ENCODE results near the gene KLHDC9. TPM values are rescaled to one million over a fixed set of nuclear protein-coding genes. Genes with fewer than 3 reads are reported as not detected.

The KLHDC9 gene
- total and polyA plus RNA-seq, 2 donors (not counting 1 experiment from before 2014, with no cell fraction given): 1.6 to 2.7 TPM

DNA sequence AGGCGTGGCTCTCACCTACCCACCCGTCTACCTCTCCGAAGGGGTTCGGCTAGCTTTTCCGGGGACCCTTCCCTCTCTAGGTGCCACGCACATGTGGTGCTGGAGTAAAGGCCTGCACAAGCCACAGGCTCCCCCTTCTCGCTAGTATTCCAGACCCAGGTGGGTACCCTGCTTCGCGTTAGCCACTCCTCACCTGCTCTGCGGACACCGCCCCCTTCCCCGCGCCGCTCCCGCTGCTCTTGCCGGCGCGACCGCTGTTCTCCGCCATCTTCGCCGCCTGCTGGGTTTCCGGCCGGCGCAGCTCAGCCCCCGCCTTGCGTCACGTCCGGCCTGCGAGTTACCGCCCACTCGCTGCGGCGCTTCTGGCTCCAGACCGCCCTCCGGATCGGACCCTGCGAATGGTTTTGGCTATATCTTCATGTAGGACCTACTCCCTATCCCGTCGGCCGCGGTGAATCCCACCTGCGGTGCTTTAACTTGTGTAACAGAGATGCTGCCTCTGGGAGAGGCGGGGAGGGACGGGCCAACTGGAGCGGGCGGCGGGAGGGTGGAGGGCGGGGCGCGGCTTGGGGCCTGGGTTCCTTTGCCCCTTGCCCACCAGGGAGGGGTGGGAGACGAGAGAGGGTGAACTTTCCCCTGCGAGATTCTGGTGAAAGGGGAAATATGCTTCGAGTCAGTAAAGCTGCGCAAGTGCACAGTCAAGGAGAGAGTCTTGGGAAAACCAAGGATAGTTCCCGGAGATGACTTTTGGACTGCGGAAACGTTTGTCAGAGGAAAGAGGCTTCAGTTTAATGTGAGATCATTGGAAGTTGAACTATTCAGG is 19.8 kb downstream of the KLHDC9 start, which contains the start of the genes NIT1 and PFDN2:
Gene NIT1, plus strand, starts transcription at position 347 of the 823 bp plus-strand sequence. Its CDS starts 72 bp downstream, at position 419.
Gene PFDN2, minus strand, starts transcription at position 279 of the 823 bp plus-strand sequence. Its CDS starts 11 bp downstream, at position 268.
- Histone ChIP-seq H3K9ac (ENCODE audit: low read length) (peak within 1 kb of the TSS; percentile 89), H4K20me1 (ENCODE audit: control insufficient read depth, insufficient read depth, low read length, poor library complexity, severe bottlenecking) (peaks cover 12% of the 10 kb centered on the region), H3K36me3 (replicated peaks in 1 of 2; ENCODE audit: control extremely low read depth in 1 of 2, control insufficient read depth in 1 of 2, extremely low read depth in 1 of 2, insufficient read depth in 2 of 2, low read length in 1 of 2) (peaks cover 5 to 29% of the 10 kb centered on the region in 2 experiments), H3K27me3 (replicated peaks in 1 of 4; ENCODE audit: control extremely low read depth in 1 of 4, control insufficient read depth in 3 of 4, insufficient read depth in 4 of 4, low read length in 3 of 4) (no peaks in the 10 kb centered on the region), H3K4me2 (replicated peaks; ENCODE audit: low read depth, low read length, poor library complexity, severe bottlenecking) (peak within 1 kb of the TSS; percentile 81), H3K4me1 (ENCODE audit: control insufficient read depth in 2 of 2, insufficient read depth in 2 of 2, low read length in 2 of 2) (peaks cover 45 to 54% of the 10 kb centered on the region in 2 donors), H3K9me3 (ENCODE audit: control extremely low read depth in 1 of 3, control insufficient read depth in 2 of 3, insufficient read depth in 1 of 3, low read length in 2 of 3) (no peaks in the 10 kb centered on the region), H2AFZ (ENCODE audit: insufficient read depth, low read depth, low read length, poor library complexity, severe bottlenecking) (peak within 1 kb of the TSS; percentile 89), H3K27ac (ENCODE audit: low read length in 2 of 2) (peak within 1 kb of the TSS; percentile 86 to 89), H3K79me2 (ENCODE audit: control insufficient read depth, insufficient read depth, low read length) (peaks cover 78% of the 10 kb centered on the region), H3K4me3 (ENCODE audit: control extremely low read depth in 1 of 5, extremely low read depth in 1 of 5, insufficient read depth in 1 of 5, low read depth in 2 of 5, low read length in 4 of 5) (peak within 1 kb of the TSS; percentile 71 to 98 (median 97))
- ATAC-seq (ENCODE audit: low read depth) (peak; percentile 84), DNase-seq (peak; percentile 90)
- Mint-ChIP-seq H3K9me3 (ENCODE audit: insufficient read depth) (no peaks in the 10 kb centered on the region), H3K4me3 (peak within 1 kb of the TSS; percentile 97), H3K27me3 (no peaks in the 10 kb centered on the region), H3K27ac (peak within 1 kb of the TSS; percentile 94), H3K4me1 (peaks cover 78% of the 10 kb centered on the region)
- POLR2A ChIA-PET: interaction anchor here (1.0 to 1.4 kb wide), 7 partner anchors 13 to 97 kb away, joined by 3 to 12 read pairs (median 7); partner anchors contain the start of genes DEDD, F11R, KLHDC9 and TSTD1
- TF ChIP-seq, protein P1, sequence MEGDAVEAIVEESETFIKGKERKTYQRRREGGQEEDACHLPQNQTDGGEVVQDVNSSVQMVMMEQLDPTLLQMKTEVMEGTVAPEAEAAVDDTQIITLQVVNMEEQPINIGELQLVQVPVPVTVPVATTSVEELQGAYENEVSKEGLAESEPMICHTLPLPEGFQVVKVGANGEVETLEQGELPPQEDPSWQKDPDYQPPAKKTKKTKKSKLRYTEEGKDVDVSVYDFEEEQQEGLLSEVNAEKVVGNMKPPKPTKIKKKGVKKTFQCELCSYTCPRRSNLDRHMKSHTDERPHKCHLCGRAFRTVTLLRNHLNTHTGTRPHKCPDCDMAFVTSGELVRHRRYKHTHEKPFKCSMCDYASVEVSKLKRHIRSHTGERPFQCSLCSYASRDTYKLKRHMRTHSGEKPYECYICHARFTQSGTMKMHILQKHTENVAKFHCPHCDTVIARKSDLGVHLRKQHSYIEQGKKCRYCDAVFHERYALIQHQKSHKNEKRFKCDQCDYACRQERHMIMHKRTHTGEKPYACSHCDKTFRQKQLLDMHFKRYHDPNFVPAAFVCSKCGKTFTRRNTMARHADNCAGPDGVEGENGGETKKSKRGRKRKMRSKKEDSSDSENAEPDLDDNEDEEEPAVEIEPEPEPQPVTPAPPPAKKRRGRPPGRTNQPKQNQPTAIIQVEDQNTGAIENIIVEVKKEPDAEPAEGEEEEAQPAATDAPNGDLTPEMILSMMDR (IDR thresholded peaks at IDR 0.05): no peak
- TF ChIP-seq EZH2 (IDR thresholded peaks at IDR 0.05; ENCODE audit: borderline replicate concordance, insufficient read depth, low read depth, low read length, poor library complexity, severe bottlenecking): no peak
- CTCF ChIA-PET: interaction anchor here (0.9 to 2.6 kb wide), 7 partner anchors 13 to 121 kb away, joined by 3 to 13 read pairs (median 5); partner anchors contain the start of genes DEDD, KLHDC9 and PPOX
- intact Hi-C loops (cut with micrococcal nuclease): loop anchor here (1.0 to 2.0 kb wide), 5 partner anchors 14 to 73 kb away; partner anchors contain the start of genes DEDD, KLHDC9, PPOX and UFC1
- under 1% methylated on average over 57 of the region's 58 CpGs for WGBS (ENCODE audit: insufficient coverage)
